Measurements from ENCODE around the gene KCTD7. TPM values are rescaled to one million over a fixed set of nuclear protein-coding genes. Genes with fewer than 3 reads are reported as not detected.

The KCTD7 gene
- 4.6 to 7.3 TPM (median 6.3 TPM) in 5 replicates for total RNA-seq (2022; extraction: Qiagen RNA extraction; ENCODE audit: low read depth)

DNA sequence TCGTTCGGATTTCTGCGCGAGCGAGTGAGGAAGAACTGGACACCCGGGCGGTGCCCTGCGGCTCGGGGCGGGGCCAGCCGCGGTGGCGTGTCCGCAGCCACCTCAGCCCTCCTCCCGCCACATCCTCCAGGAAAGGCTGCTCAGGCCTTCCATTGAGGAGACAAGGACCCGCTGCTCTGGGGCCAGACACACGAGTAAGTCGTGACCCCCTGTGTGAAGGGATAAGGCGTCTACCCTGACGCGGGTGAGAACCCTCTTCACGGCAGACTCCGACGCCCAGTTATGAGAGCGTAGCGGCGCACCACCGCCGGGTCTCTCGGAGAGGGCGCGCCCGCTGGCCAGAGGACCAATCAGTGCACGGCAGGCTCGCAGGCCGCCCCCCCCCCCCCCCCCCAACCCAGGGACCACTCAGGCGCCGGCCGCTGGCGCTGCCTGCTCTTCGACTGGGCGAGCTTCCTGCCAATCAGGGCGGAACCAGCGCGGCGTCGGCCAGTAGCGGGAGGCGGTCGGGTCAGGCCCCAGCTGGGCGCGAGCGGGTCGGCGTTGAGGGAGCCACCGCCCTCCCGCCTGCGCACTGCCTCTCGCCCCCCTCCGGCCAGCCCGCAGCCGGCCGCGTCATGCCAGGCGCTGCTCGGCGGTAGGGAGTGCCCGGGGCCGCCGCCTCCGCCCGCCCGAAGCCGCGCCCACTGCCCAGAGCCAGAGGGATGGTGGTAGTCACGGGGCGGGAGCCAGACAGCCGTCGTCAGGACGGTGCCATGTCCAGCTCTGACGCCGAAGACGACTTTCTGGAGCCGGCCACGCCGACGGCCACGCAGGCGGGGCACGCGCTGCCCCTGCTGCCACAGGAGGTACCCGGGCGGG lies at the start of gene KCTD7:
Gene KCTD7 (plus strand): TSS at position 521 of the 861 bp plus-strand sequence. CDS start 184 bp downstream, at position 705.

Other genes starting within 250 kb of the KCTD7 start
- 24.4 to 29.8 TPM (median 26.4 TPM) in 5 replicates for gene RABGEF1, start 111.9 kb downstream of the KCTD7 start, total RNA-seq (2022; extraction: Qiagen RNA extraction; ENCODE audit: low read depth)